ENCODE measurements around the gene ABHD17A. TPM values are rescaled to one million over a fixed set of nuclear protein-coding genes. Genes with fewer than 3 reads are reported as not detected.
"Not testable (repeated sequence)": the region's sequence is repeated elsewhere in the genome, so short reads cannot be mapped to it uniquely, and the experiment has no call there.

ABHD17A gene
- polyA plus RNA-seq, 3 donors: 69.8 to 96.1 (median 79.0) TPM

- Mint-ChIP-seq H3K4me3 (no peak overlapping the region), H3K4me1 (peaks cover 18% of the 10 kb centered on the region), H3K27me3 (ENCODE audit: low read depth in 3 of 3) (peaks cover 0 to 4% (median 0%) of the 10 kb centered on the region in 3 donors)
Measured at GRCh38 chr19:1888385-1888784, 3.1 kb upstream of the ABHD17A start.

DNA sequence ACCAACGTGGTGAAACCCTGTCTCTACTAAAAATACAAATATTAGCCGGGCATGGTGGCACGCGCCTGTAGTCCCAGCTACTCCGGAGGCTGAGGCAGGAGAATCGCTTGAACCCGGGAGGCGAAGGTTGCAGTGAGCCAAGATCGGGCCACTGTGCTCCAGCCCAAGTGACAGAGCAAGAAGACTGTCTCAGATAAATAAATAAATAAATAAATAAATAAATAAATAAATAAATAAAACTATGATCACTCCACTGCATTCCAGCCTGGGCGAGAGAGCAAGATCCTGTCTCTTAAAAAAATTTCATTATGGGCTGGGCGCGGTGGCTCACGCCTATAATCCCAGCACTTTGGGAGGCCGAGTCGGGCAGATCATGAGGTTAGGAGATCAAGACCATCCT lies 1.1 kb upstream of the ABHD17A start:
- Mint-ChIP-seq H3K4me1 (peaks cover 29% of the 10 kb centered on the region), H3K36me3 (peaks cover 8 to 10% of the 10 kb centered on the region in 2 donors), H3K27ac (peak overlapping the region in 3 of 7 donors; percentile 28 to 89 (median 87))
- H3K4me2 ChIP-seq (replicated peaks; ENCODE audit: extremely low read depth, low read length, poor library complexity, severe bottlenecking); DNase-seq; H3K4me3 Mint-ChIP-seq; H3K9ac ChIP-seq (ENCODE audit: insufficient read depth, low read length, poor library complexity, severe bottlenecking); H3K4me3 ChIP-seq (replicated peaks in 1 of 3; ENCODE audit: low read depth in 2 of 3, low read length in 3 of 3); intact Hi-C loops (cut with micrococcal nuclease); H3K9me3 Mint-ChIP-seq; H2AFZ ChIP-seq (ENCODE audit: insufficient read depth, low read depth, low read length, poor library complexity, severe bottlenecking); H3K27ac ChIP-seq (ENCODE audit: low read depth in 1 of 2, low read length in 2 of 2); H3K36me3 ChIP-seq (replicated peaks in 1 of 2; ENCODE audit: control insufficient read depth in 1 of 2, insufficient read depth in 2 of 2, low read length in 2 of 2); H3K27me3 ChIP-seq (ENCODE audit: control insufficient read depth in 2 of 2, insufficient read depth in 2 of 2, low read length in 2 of 2); H3K9me3 ChIP-seq (replicated peaks in 1 of 2; ENCODE audit: control insufficient read depth in 1 of 2, insufficient read depth in 1 of 2, low read length in 2 of 2); H3K27me3 Mint-ChIP-seq (ENCODE audit: low read depth in 3 of 3): not testable (repeated sequence)
- Histone ChIP-seq H4K20me1 (ENCODE audit: insufficient read depth, low read length) (peaks cover 30% of the 10 kb centered on the region), H3K79me2 (ENCODE audit: insufficient read depth, low read length) (peaks cover 35% of the 10 kb centered on the region), H3K4me1 (ENCODE audit: control insufficient read depth in 1 of 2, insufficient read depth in 2 of 2, low read length in 2 of 2) (peaks cover 30 to 34% of the 10 kb centered on the region in 2 donors)
- 97% methylated on average over 8 of the region's 15 CpGs for WGBS (ENCODE audit: insufficient coverage)

More at GRCh38 chr19:1888385-1888784, 3.1 kb upstream of the ABHD17A start:
- TF ChIP-seq, protein P1, sequence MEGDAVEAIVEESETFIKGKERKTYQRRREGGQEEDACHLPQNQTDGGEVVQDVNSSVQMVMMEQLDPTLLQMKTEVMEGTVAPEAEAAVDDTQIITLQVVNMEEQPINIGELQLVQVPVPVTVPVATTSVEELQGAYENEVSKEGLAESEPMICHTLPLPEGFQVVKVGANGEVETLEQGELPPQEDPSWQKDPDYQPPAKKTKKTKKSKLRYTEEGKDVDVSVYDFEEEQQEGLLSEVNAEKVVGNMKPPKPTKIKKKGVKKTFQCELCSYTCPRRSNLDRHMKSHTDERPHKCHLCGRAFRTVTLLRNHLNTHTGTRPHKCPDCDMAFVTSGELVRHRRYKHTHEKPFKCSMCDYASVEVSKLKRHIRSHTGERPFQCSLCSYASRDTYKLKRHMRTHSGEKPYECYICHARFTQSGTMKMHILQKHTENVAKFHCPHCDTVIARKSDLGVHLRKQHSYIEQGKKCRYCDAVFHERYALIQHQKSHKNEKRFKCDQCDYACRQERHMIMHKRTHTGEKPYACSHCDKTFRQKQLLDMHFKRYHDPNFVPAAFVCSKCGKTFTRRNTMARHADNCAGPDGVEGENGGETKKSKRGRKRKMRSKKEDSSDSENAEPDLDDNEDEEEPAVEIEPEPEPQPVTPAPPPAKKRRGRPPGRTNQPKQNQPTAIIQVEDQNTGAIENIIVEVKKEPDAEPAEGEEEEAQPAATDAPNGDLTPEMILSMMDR (IDR thresholded peaks at IDR 0.05): no peak
- DNase-seq: no peak
- Histone ChIP-seq H4K20me1 (ENCODE audit: insufficient read depth, low read length) (peaks cover 12% of the 10 kb centered on the region), H3K4me2 (replicated peaks; ENCODE audit: extremely low read depth, low read length, poor library complexity, severe bottlenecking) (no peak overlapping the region), H3K4me1 (ENCODE audit: control insufficient read depth in 1 of 2, insufficient read depth in 2 of 2, low read length in 2 of 2) (peaks cover 19 to 22% of the 10 kb centered on the region in 2 donors), H3K27me3 (ENCODE audit: control insufficient read depth in 2 of 2, insufficient read depth in 2 of 2, low read length in 2 of 2) (no peaks in the 10 kb centered on the region), H3K36me3 (replicated peaks in 1 of 2; ENCODE audit: control insufficient read depth in 1 of 2, insufficient read depth in 2 of 2, low read length in 2 of 2) (no peaks in the 10 kb centered on the region), H2AFZ (ENCODE audit: insufficient read depth, low read depth, low read length, poor library complexity, severe bottlenecking) (no peak overlapping the region), H3K27ac (ENCODE audit: low read depth in 1 of 2, low read length in 2 of 2) (no peak overlapping the region), H3K9me3 (replicated peaks in 1 of 2; ENCODE audit: control insufficient read depth in 1 of 2, insufficient read depth in 1 of 2, low read length in 2 of 2) (no peaks in the 10 kb centered on the region), H3K4me3 (replicated peaks in 1 of 3; ENCODE audit: low read depth in 2 of 3, low read length in 3 of 3) (no peak overlapping the region), H3K9ac (ENCODE audit: insufficient read depth, low read length, poor library complexity, severe bottlenecking) (no peak overlapping the region), H3K79me2 (ENCODE audit: insufficient read depth, low read length) (peaks cover 17% of the 10 kb centered on the region)
- intact Hi-C loops (cut with micrococcal nuclease): no loop called here
- peaks cover 0 to 1% (median 0%) of the 10 kb centered on the region in 7 donors for H3K9me3 Mint-ChIP-seq
- 97% methylated on average over 2 of the region's 5 CpGs for WGBS (ENCODE audit: insufficient coverage)
- H3K36me3 Mint-ChIP-seq: peaks cover 0 to 5% of the 10 kb centered on the region in 2 donors
- H3K27ac Mint-ChIP-seq: no peak overlapping the region

Data from CD14-positive monocyte (primary cell).